Breast epithelium (tissue), 4 donors: ENCODE results near the gene LIF. TPM values are rescaled to one million over a fixed set of nuclear protein-coding genes. Genes with fewer than 3 reads are reported as not detected.
"Not testable (repeated sequence)": the region's sequence is repeated elsewhere in the genome, so short reads cannot be mapped to it uniquely, and the experiment has no call there.

ENCODE experiments used
- DNase-seq, 2 donors: peaks; one replicate each; pipeline ENCODE4 v3.0.0-alpha.2; 2019; ENCODE audit warnings: low spot score in 2 of 2
- H3K27ac ChIP-seq, 2 donors: fragments of 200-600 bp; sonication (generic) in 1 of 2; one replicate each; pipeline ENCODE4 v1.5.1; 2016 to 2019; ENCODE audit warnings: mild to moderate bottlenecking in 1 of 2
- H3K27me3 ChIP-seq, 2 donors: fragments of 200-600 bp; sonication (generic) in 1 of 2; one replicate each; pipeline versions ENCODE4 v1.5.1 to v1.6.0; 2017 to 2019; ENCODE audit warnings: control low read depth in 1 of 2, mild to moderate bottlenecking in 1 of 2
- H3K36me3 ChIP-seq: fragments of 200-600 bp; one replicate; pipeline ENCODE4 v1.5.1; 2019
- H3K4me1 ChIP-seq, 2 donors: fragments of 200-600 bp; sonication (generic); one replicate each; pipeline ENCODE4 v1.5.1; 2016 to 2019; ENCODE audit warnings: control low read depth in 1 of 2
- H3K4me3 ChIP-seq, 3 donors: fragments of 200-600 bp; sonication (generic); 1 replicate in 2 of 3; 2 replicates in 1 of 3; pipeline ENCODE4 v1.5.1; 2016 to 2019; ENCODE audit warnings: mild to moderate bottlenecking in 3 of 3, moderate library complexity in 2 of 3
- H3K9me3 ChIP-seq, 2 donors: fragments of 200-600 bp; sonication (generic) in 1 of 2; one replicate each; pipeline ENCODE4 v1.5.1; 2016 to 2019; ENCODE audit warnings: control low read depth in 1 of 2
- CTCF ChIP-seq, 3 donors: fragments of 450-650 bp; IDR thresholded peaks; one replicate each; pipeline ENCODE4 v1.5.1; 2016 to 2017; ENCODE audit warnings: antibody characterized with exemption in 3 of 3, mild to moderate bottlenecking in 3 of 3, moderate library complexity in 3 of 3
- POLR2A ChIP-seq: fragments of 450-650 bp; IDR thresholded peaks from one replicate; pipeline ENCODE4 v1.6.1; 2016; ENCODE audit warnings: antibody characterized with exemption, mild to moderate bottlenecking, moderate library complexity
- POLR2AphosphoS5 ChIP-seq, 3 donors: sonication (generic); formaldehyde crosslinking; IDR thresholded peaks; one replicate each; pipeline ENCODE4 v1.6.1; 2017; ENCODE audit warnings: antibody characterized with exemption in 3 of 3
- intact Hi-C: fragments of 100-400 bp; cut with DNase I; formaldehyde crosslinking; loops from one replicate; pipeline ENCODE4 v1.15.1; 2023; ENCODE audit warnings: low total_unique reads
- total RNA-seq, 3 donors: library from RNA; depleted of rRNA; stranded (reverse); fragments of >200 nt; gene quantifications; one replicate each; pipeline ENCODE4 v1.1.0, GENCODE V29; 2016

Gene LIF
- total RNA-seq, 3 donors from 2014 or later = 1.4 to 9.5 (median 1.6) TPM

DNA sequence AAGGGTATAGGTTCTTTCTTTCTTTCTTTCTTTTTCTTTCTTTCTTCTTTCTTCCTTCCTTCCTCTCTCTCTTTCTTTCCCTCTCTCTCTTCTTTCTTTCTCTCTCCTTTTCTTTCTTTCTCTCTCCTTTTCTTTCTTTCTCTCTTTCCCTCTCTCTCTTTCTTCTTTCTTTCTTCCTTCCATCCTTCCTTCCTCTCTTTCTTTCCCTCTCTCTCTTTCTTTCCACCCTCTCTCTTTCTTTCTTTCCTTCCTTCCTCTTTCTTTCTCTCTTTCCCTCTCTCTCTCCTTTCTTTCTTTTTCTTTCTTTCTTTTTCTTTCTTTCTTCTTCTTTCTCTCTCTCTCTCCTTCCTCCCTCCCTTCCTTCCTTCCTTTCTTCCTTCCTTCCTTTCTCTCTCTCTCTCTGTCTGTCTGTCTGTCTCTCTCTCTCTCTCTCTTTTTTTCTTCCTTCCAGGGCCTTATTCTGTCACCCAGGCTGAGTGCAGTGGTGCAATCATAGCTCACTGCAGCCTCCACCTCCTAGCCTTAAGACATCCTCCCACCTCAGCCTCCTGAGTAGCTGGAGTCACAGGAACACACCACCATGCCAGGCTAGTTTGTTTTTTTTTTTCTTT, 26.8 kb downstream of the LIF start:
- TF ChIP-seq POLR2AphosphoS5 (IDR thresholded peaks at IDR 0.05) = no peak
- TF ChIP-seq POLR2A = no peak
- TF ChIP-seq CTCF (IDR thresholded peaks at IDR 0.05) = no peak
- H3K36me3 ChIP-seq = no peaks in the 10 kb centered on the region
- no peak overlapping the region for H3K4me3 ChIP-seq
- peaks cover 0 to 6% of the 10 kb centered on the region in 2 donors for H3K4me1 ChIP-seq
- DNase-seq = no peak
- H3K27me3 ChIP-seq = no peaks in the 10 kb centered on the region
- no peaks in the 10 kb centered on the region for H3K9me3 ChIP-seq
- no peak overlapping the region for H3K27ac ChIP-seq
- intact Hi-C loops = no loop called here

GRCh38 chr22:30219049-30219654, 27.4 kb downstream of the LIF start:
- no peaks in the 10 kb centered on the region for H3K36me3 ChIP-seq
- H3K27ac ChIP-seq = no peak overlapping the region
- TF ChIP-seq POLR2A = no peak
- TF ChIP-seq POLR2AphosphoS5 (IDR thresholded peaks at IDR 0.05) = no peak
- TF ChIP-seq CTCF (IDR thresholded peaks at IDR 0.05) = no peak
- intact Hi-C loops = no loop called here
- H3K27me3 ChIP-seq = no peaks in the 10 kb centered on the region
- no peaks in the 10 kb centered on the region for H3K9me3 ChIP-seq
- no peak overlapping the region for H3K4me3 ChIP-seq
- peaks cover 0 to 6% of the 10 kb centered on the region in 2 donors for H3K4me1 ChIP-seq
- DNase-seq = no peak

DNA sequence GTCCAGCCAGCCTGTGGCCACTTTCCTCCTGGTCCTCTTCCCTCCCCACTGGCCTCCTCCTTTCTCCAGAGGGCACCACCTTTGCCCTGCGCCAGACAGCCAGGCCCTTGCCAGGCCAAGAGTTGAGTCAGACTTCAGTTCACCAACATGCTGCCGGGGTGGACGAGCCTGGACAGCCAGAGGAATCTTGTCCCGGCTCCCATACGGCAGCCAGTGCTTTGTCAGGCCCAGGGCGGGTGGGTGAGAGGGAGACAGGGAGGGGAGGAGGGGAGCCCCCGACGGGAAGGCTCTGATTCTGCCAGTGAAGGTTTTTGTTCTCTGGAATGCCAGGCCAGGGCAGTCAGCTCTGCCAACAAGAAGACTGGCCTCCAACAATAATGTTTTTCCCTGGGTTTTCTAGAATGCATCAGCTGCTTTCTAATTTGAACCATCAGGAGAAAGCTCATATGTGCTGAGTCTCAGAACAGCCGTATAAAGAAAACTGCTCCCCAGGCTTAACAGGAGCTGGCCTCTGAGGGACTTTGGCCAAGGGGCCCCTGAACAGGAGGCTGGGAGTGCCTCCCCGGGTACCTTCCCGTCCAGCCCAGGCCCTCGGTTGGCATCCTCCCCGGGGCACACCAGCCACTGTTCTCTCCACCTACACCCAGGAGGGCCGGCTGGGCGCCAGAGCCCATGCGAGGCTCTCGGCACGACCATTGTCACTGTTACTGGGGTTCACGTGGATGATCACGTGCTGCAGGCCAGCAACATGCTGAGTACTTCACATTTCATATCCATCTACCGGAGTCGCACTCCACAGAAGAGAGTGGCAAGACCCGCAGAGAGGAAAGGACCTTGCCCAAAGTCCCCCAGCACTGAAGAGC, 28.6 kb downstream of the LIF start:
- no peak for DNase-seq
- H3K4me3 ChIP-seq = no peak overlapping the region
- no peaks in the 10 kb centered on the region for H3K36me3 ChIP-seq
- H3K27me3 ChIP-seq = no peaks in the 10 kb centered on the region
- intact Hi-C loops = no loop called here
- no peaks in the 10 kb centered on the region for H3K9me3 ChIP-seq
- H3K27ac ChIP-seq = peak overlapping the region; percentile 74 to 81
- peaks cover 3 to 6% of the 10 kb centered on the region in 2 donors for H3K4me1 ChIP-seq
- TF ChIP-seq POLR2AphosphoS5 (IDR thresholded peaks at IDR 0.05) (no peak), CTCF (IDR thresholded peaks at IDR 0.05) (no peak), POLR2A (no peak)

DNA sequence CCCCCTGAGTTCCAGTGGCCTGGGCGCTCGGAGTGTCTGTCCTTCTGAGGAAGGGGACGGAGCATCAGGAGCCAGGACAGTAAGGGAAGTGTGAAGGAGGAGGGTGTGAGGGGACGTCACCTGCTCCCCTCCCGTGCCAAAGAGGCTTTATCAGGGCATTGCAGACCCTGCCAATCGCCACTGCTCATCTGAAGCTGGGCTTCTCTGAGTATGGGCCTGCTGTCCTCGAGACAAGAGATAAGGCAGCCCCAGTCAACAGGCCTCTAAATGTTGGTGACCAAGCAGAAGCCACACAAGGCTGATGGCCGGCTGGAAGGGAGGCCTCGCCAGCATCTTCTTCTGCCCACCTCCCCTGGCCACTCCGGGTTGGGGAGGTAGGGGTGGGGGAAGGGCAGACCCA, 29.8 kb downstream of the LIF start:
- intact Hi-C loops = no loop called here
- no peak overlapping the region for H3K4me3 ChIP-seq
- no peaks in the 10 kb centered on the region for H3K36me3 ChIP-seq
- no peak overlapping the region for H3K27ac ChIP-seq
- peaks cover 4 to 10% of the 10 kb centered on the region in 2 donors for H3K4me1 ChIP-seq
- H3K27me3 ChIP-seq = no peaks in the 10 kb centered on the region
- TF ChIP-seq POLR2A = no peak
- no peak for TF ChIP-seq CTCF (IDR thresholded peaks at IDR 0.05)
- no peak for TF ChIP-seq POLR2AphosphoS5 (IDR thresholded peaks at IDR 0.05)
- H3K9me3 ChIP-seq = no peaks in the 10 kb centered on the region
- no peak for DNase-seq

DNA sequence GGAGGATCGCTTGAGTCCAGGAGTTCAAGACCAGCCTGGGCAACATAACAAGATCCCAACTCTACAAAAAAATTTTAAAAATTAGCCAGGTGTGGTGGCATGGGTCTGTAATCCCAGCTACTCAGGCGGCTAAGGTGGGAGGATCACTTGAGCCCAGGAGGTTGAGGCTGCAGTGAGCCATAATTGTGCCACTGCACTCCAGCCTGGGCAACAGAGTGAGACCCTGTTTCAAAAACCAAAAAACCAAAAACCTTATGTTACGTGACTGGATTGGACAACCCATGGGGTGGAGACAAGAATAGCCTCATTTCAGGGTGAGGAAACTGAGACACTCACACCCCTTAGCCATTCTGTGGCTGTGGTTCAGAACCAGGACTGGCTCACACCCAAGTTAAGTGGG, 30.3 kb downstream of the LIF start:
- H3K4me1 ChIP-seq = peaks cover 4 to 10% of the 10 kb centered on the region in 2 donors
- H3K27me3 ChIP-seq, H3K4me3 ChIP-seq, DNase-seq, intact Hi-C loops, H3K27ac ChIP-seq, H3K36me3 ChIP-seq, H3K9me3 ChIP-seq: not testable (repeated sequence)
